ENCODE data around the gene HSD11B1L.
A peak's percentile ranks its signal among the peaks of the same experiment; 100 is the strongest.

Gene HSD11B1L, protein sequence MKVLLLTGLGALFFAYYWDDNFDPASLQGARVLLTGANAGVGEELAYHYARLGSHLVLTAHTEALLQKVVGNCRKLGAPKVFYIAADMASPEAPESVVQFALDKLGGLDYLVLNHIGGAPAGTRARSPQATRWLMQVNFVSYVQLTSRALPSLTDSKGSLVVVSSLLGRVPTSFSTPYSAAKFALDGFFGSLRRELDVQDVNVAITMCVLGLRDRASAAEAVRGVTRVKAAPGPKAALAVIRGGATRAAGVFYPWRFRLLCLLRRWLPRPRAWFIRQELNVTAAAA
- 0.63 to 3.2 (median 1.4) reads per million in 9 experiments for total RNA-seq

- Mint-ChIP-seq H3K9me3 (no peaks in the 10 kb centered on the region), H3K27ac (peak within 1 kb of the TSS; percentile 97 to 99), H3K4me3 (peak within 1 kb of the TSS; percentile 84 to 88), H3K27me3 (no peaks in the 10 kb centered on the region), H3K4me1 (ENCODE audit: low read depth in 2 of 2) (peaks cover 17 to 31% of the 10 kb centered on the region in 2 donors), H3K36me3 (ENCODE audit: insufficient read depth) (peaks cover 23% of the 10 kb centered on the region)
- peak; percentile 97 to 98 (median 97) for DNase-seq
- ATAC-seq (replicated peaks): peak; percentile 93
Observed at GRCh38 chr19:5680437-5681368, at the start of gene HSD11B1L, which contains the start of gene MICOS13. TSS of gene HSD11B1L (plus strand) at chr19:5681027. CDS start at chr19:5684833, 3,806 bp downstream. TSS of gene MICOS13 (minus strand) at chr19:5680516. CDS start at chr19:5680486, 30 bp downstream.

- peak overlapping the region in 1 of 2 donors; percentile 41 for H3K4me3 Mint-ChIP-seq
- peaks cover 52% of the 10 kb centered on the region for H3K36me3 Mint-ChIP-seq (ENCODE audit: insufficient read depth)
- H3K4me1 Mint-ChIP-seq (ENCODE audit: low read depth in 2 of 2): peaks cover 41 to 66% of the 10 kb centered on the region in 2 donors
- peak overlapping the region in 1 of 2 donors; percentile 51 for H3K27ac Mint-ChIP-seq
- no peak for ATAC-seq (replicated peaks)
- H3K27me3 Mint-ChIP-seq: no peaks in the 10 kb centered on the region
- DNase-seq: no peak
- H3K9me3 Mint-ChIP-seq: no peaks in the 10 kb centered on the region
Observed at GRCh38 chr19:5631567-5632240, 49.1 kb upstream of the HSD11B1L start.

- peaks cover 41 to 66% of the 10 kb centered on the region in 2 donors for H3K4me1 Mint-ChIP-seq (ENCODE audit: low read depth in 2 of 2)
- peaks cover 53% of the 10 kb centered on the region for H3K36me3 Mint-ChIP-seq (ENCODE audit: insufficient read depth)
- no peaks in the 10 kb centered on the region for H3K27me3 Mint-ChIP-seq
- DNase-seq: no peak
- no peak for ATAC-seq (replicated peaks)
- H3K9me3 Mint-ChIP-seq: no peaks in the 10 kb centered on the region
- peak overlapping the region in 1 of 2 donors; percentile 51 for H3K27ac Mint-ChIP-seq
- H3K4me3 Mint-ChIP-seq: no peak overlapping the region
Observed at GRCh38 chr19:5632241-5632612, 48.6 kb upstream of the HSD11B1L start.

- DNase-seq (no peak), ATAC-seq (replicated peaks) (no peak)
- Mint-ChIP-seq H3K36me3 (ENCODE audit: insufficient read depth) (peaks cover 52% of the 10 kb centered on the region), H3K27me3 (no peaks in the 10 kb centered on the region), H3K27ac (no peak overlapping the region), H3K4me1 (ENCODE audit: low read depth in 2 of 2) (peaks cover 41 to 64% of the 10 kb centered on the region in 2 donors), H3K9me3 (no peaks in the 10 kb centered on the region), H3K4me3 (peak overlapping the region in 1 of 2 donors; percentile 10)
Observed at GRCh38 chr19:5632657-5633056, 48.2 kb upstream of the HSD11B1L start.

DNA sequence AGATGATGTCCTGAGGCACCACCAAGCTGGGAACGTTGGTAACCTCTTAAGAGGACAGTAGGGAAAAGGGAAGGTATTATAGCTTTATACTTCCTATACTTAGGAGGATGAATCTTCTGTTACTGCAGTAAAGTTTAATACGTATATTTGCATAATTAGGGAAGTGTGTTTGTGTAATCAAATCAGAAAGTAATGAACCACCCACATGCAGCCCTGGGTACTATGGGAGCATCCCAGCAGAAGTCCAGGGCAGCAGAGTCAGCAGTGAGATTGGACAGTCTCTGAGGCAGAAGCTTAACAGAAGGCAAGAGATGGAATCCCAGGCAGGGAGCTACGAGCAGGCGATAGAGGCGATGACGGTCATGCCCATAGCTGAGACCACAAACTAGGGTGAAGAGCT, 45.4 kb upstream of the HSD11B1L start:
- H3K36me3 Mint-ChIP-seq (ENCODE audit: insufficient read depth): peaks cover 45% of the 10 kb centered on the region
- no peaks in the 10 kb centered on the region for H3K27me3 Mint-ChIP-seq
- DNase-seq: no peak
- H3K4me1 Mint-ChIP-seq (ENCODE audit: low read depth in 2 of 2): peaks cover 33 to 57% of the 10 kb centered on the region in 2 donors
- no peaks in the 10 kb centered on the region for H3K9me3 Mint-ChIP-seq
- no peak for ATAC-seq (replicated peaks)
- no peak overlapping the region for H3K4me3 Mint-ChIP-seq
- peak overlapping the region in 1 of 2 donors; percentile 75 for H3K27ac Mint-ChIP-seq

DNA sequence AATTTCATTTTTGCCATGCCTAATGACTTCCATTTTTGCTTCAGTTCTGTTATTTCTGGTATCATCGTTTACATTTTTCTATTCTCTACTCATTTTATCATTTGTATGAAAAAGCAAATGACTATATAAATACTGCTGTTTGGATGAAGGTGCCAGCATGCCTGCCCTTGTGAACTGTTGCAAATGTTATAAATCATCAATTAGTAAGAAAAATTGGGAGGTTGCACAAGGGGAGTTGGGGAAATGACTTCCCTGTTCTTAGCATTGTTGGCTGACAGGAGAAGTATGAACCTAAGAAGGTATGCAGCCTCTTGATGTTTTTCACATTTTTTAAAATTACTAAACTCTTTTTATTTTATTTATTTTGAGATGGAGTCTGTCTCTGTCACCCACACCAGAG, 42.9 kb upstream of the HSD11B1L start:
- Mint-ChIP-seq H3K27me3 (no peaks in the 10 kb centered on the region), H3K27ac (peak overlapping the region in 1 of 2 donors; percentile 44), H3K4me3 (no peak overlapping the region), H3K36me3 (ENCODE audit: insufficient read depth) (peaks cover 58% of the 10 kb centered on the region), H3K9me3 (no peaks in the 10 kb centered on the region), H3K4me1 (ENCODE audit: low read depth in 2 of 2) (peaks cover 23 to 43% of the 10 kb centered on the region in 2 donors)
- ATAC-seq (replicated peaks): no peak
- DNase-seq: no peak

- no peak for ATAC-seq (replicated peaks)
- H3K4me1 Mint-ChIP-seq (ENCODE audit: low read depth in 2 of 2): peaks cover 21 to 44% of the 10 kb centered on the region in 2 donors
- H3K4me3 Mint-ChIP-seq: no peak overlapping the region
Observed at GRCh38 chr19:5641171-5641570, 39.7 kb upstream of the HSD11B1L start.

GRCh38 chr19:5642204-5642603, 38.6 kb upstream of the HSD11B1L start:
- Mint-ChIP-seq H3K4me3 (no peak overlapping the region), H3K9me3 (no peaks in the 10 kb centered on the region), H3K36me3 (ENCODE audit: insufficient read depth) (peaks cover 85% of the 10 kb centered on the region), H3K27me3 (no peaks in the 10 kb centered on the region), H3K4me1 (ENCODE audit: low read depth in 2 of 2) (peaks cover 26 to 44% of the 10 kb centered on the region in 2 donors), H3K27ac (peak overlapping the region in 1 of 2 donors; percentile 1)
- no peak for ATAC-seq (replicated peaks)
- DNase-seq: no peak

More at GRCh38 chr19:5641171-5641570, 39.7 kb upstream of the HSD11B1L start:
- Mint-ChIP-seq H3K27me3 (no peaks in the 10 kb centered on the region), H3K27ac (peak overlapping the region in 1 of 2 donors; percentile 62), H3K9me3 (no peaks in the 10 kb centered on the region), H3K36me3 (ENCODE audit: insufficient read depth) (peaks cover 76% of the 10 kb centered on the region)
- DNase-seq: no peak

DNA sequence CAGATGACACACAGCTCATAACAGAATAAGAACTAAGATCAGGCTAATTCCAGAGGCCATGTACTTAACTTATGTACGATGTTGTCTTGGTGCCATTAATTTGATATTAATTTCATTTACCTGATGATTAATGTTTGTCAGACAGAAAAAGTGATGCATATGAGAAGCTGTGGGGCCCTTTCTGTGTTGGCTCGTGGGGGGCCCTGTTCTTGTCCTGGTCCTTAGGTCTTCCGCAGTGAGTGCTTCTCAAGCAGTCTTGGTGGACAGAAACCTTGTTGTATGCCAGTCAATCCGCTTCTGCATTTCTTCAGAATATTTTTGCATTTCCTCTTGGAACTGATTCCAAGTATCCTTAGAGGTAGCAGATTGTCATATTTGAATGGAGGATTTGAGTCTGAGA, 37.8 kb upstream of the HSD11B1L start:
- no peak overlapping the region for H3K4me3 Mint-ChIP-seq
- no peak for ATAC-seq (replicated peaks)
- peaks cover 90% of the 10 kb centered on the region for H3K36me3 Mint-ChIP-seq (ENCODE audit: insufficient read depth)
- no peaks in the 10 kb centered on the region for H3K9me3 Mint-ChIP-seq
- no peaks in the 10 kb centered on the region for H3K27me3 Mint-ChIP-seq
- H3K27ac Mint-ChIP-seq: peak overlapping the region in 1 of 2 donors; percentile 83
- peaks cover 23 to 38% of the 10 kb centered on the region in 2 donors for H3K4me1 Mint-ChIP-seq (ENCODE audit: low read depth in 2 of 2)
- no peak for DNase-seq

GRCh38 chr19:5644037-5644436, 36.8 kb upstream of the HSD11B1L start:
- H3K4me3 Mint-ChIP-seq: no peak overlapping the region
- ATAC-seq (replicated peaks): no peak
- H3K27ac Mint-ChIP-seq: peak overlapping the region in 1 of 2 donors; percentile 83
- no peak for DNase-seq
- no peaks in the 10 kb centered on the region for H3K9me3 Mint-ChIP-seq
- H3K4me1 Mint-ChIP-seq (ENCODE audit: low read depth in 2 of 2): peaks cover 23 to 34% of the 10 kb centered on the region in 2 donors
- H3K27me3 Mint-ChIP-seq: no peaks in the 10 kb centered on the region
- peaks cover 93% of the 10 kb centered on the region for H3K36me3 Mint-ChIP-seq (ENCODE audit: insufficient read depth)

- Mint-ChIP-seq H3K4me1 (ENCODE audit: low read depth in 2 of 2) (peaks cover 23 to 30% of the 10 kb centered on the region in 2 donors), H3K27me3 (no peaks in the 10 kb centered on the region), H3K4me3 (no peak overlapping the region), H3K27ac (peak overlapping the region; percentile 66 to 83), H3K36me3 (ENCODE audit: insufficient read depth) (peaks cover 94% of the 10 kb centered on the region), H3K9me3 (no peaks in the 10 kb centered on the region)
- no peak for ATAC-seq (replicated peaks)
- DNase-seq: no peak
Observed at GRCh38 chr19:5645409-5645808, 35.4 kb upstream of the HSD11B1L start.

DNA sequence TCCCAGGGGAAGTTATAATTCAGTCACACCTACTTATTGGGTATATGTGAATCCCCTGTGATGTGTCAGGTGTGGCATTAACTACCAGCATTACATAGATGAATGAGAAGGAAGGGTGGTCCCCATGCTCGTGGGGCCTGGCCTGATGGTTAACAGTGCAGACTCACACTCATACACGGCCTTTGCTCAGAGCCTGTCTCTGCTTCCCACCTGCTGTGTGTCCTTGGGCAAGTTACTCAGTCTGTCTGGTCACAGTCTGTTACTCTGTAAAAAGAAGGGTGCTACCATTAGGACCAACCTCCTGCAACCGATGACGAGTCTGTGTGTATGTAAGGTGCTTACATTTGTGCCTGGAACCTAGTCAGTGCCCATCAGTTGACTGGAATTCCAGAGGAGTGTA, 34.1 kb upstream of the HSD11B1L start:
- no peak overlapping the region for H3K4me3 Mint-ChIP-seq
- peak overlapping the region; percentile 35 to 66 for H3K27ac Mint-ChIP-seq
- no peaks in the 10 kb centered on the region for H3K27me3 Mint-ChIP-seq
- H3K36me3 Mint-ChIP-seq (ENCODE audit: insufficient read depth): peaks cover 93% of the 10 kb centered on the region
- H3K4me1 Mint-ChIP-seq (ENCODE audit: low read depth in 2 of 2): peaks cover 18 to 25% of the 10 kb centered on the region in 2 donors
- ATAC-seq (replicated peaks): no peak
- DNase-seq: no peak
- no peaks in the 10 kb centered on the region for H3K9me3 Mint-ChIP-seq

- H3K4me3 Mint-ChIP-seq: no peak overlapping the region
- no peak for ATAC-seq (replicated peaks)
- peaks cover 19% of the 10 kb centered on the region in 2 donors for H3K4me1 Mint-ChIP-seq (ENCODE audit: low read depth in 2 of 2)
- H3K36me3 Mint-ChIP-seq (ENCODE audit: insufficient read depth): peaks cover 93% of the 10 kb centered on the region
- no peak for DNase-seq
- H3K27ac Mint-ChIP-seq: peak overlapping the region in 1 of 2 donors; percentile 52
- no peaks in the 10 kb centered on the region for H3K27me3 Mint-ChIP-seq
- H3K9me3 Mint-ChIP-seq: no peaks in the 10 kb centered on the region
Observed at GRCh38 chr19:5648464-5648863, 32.4 kb upstream of the HSD11B1L start.

Data from effector memory CD8-positive, alpha-beta T cell (primary cell).